Measurements from ENCODE around the gene EME1. TPM values are rescaled to one million over a fixed set of nuclear protein-coding genes. Genes with fewer than 3 reads are reported as not detected.
"Not testable (repeated sequence)": the region's sequence is repeated elsewhere in the genome, so short reads cannot be mapped to it uniquely, and the experiment has no call there.

Gene EME1
- total and polyA plus RNA-seq, 2 donors = 0.29 to 2.7 TPM

DNA sequence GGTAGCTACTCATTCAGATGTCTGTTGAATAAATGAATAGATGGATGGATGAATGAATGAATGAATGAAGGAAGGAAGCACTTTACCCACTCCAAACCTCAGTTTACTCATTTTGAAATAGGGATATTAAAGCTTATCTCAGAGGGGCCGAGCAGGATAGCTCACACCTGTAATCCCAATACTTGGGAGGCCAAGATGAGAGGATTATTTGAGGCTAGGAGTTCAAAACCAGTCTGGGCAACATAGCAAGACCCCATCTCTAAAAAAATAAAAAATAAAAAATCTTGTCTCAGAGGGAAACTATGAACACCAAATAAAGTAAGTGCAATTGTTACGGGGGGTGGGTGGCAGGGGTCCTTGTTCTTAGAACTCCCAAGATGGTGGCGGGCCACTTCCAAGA is 25.6 kb downstream of the EME1 start:
- not testable (repeated sequence) for DNase-seq (ENCODE audit: extremely low spot score); H3K4me3 ChIP-seq (ENCODE audit: low read depth, low read length); H3K4me1 ChIP-seq (ENCODE audit: insufficient read depth); H3K36me3 ChIP-seq (ENCODE audit: insufficient read depth); H3K27ac ChIP-seq (ENCODE audit: low read depth)
- WGBS = 96% methylated on average over 3 of the region's 3 CpGs

DNA sequence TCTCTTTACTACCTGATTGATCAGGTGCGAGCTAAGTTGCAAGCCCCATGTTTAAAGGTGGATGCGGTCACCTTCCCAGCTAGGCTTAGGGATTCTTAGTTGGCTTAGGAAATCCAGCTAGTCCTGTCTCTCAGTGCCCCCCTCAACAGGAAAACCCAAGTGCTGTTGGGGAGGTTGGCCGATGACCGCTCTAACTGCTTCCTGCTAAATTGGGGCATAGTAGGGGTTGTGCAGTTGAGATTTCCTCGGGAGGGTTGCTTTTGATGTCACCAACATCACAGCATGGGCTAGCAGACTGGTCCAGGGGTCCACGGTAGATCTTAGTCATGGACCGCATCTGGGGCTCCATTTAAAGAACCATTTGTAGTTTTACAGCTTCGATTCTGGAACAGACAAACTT is 26.6 kb downstream of the EME1 start:
- H3K4me3 ChIP-seq (ENCODE audit: low read depth, low read length); H3K36me3 ChIP-seq (ENCODE audit: insufficient read depth); H3K4me1 ChIP-seq (ENCODE audit: insufficient read depth); H3K27ac ChIP-seq (ENCODE audit: low read depth); DNase-seq (ENCODE audit: extremely low spot score): not testable (repeated sequence)
- WGBS = 90% methylated on average over 8 of the region's 8 CpGs

DNA sequence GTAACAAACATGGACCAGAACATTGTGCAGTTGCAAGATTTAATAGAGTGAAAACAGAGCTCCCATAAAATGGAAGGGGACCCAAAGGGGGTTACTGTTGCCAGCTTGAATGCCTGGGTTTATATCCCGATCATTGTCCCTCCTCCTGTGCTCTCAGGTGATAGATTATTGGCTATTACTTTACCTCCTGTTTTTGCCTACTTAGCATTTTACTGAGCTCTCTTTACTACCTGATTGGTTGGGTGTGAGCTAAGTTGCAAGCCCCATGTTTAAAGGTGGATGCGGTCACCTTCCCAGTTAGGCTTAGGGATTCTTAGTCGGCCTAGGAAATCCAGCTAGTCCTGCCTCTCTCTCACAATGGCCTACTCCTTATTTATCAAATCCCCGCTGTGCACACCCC is 32.3 kb downstream of the EME1 start:
- 80% methylated on average over 4 of the region's 4 CpGs for WGBS
- not testable (repeated sequence) for H3K4me1 ChIP-seq (ENCODE audit: insufficient read depth); H3K36me3 ChIP-seq (ENCODE audit: insufficient read depth); H3K4me3 ChIP-seq (ENCODE audit: low read depth, low read length); H3K27ac ChIP-seq (ENCODE audit: low read depth); DNase-seq (ENCODE audit: extremely low spot score)

DNA sequence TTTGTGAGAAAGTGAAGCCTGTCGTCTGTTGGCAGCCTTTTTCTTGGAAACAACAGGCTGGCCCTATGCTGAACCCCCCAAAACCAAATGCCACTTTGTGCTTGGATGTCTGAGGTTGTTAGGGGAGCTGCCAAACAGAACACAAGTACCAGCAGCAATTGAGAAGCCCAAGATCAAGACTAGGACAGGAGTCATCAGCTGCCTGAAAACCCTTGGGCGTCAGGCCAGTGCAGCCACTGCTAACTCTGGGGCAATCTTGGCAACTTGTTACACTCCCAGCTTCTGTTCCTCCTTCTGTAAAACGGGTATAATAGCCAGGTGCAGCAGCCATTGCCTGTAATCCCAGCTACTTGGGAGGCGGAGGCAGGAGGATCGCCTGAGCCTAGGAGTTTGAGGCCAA is 33.5 kb downstream of the EME1 start:
- Histone ChIP-seq H3K4me3 (ENCODE audit: low read depth, low read length) (no peak overlapping the region), H3K4me1 (ENCODE audit: insufficient read depth) (no peaks in the 10 kb centered on the region), H3K36me3 (ENCODE audit: insufficient read depth) (no peaks in the 10 kb centered on the region), H3K27ac (ENCODE audit: low read depth) (no peak overlapping the region)
- DNase-seq (ENCODE audit: extremely low spot score) = no peak
- 73% methylated on average over 5 of the region's 5 CpGs for WGBS

DNA sequence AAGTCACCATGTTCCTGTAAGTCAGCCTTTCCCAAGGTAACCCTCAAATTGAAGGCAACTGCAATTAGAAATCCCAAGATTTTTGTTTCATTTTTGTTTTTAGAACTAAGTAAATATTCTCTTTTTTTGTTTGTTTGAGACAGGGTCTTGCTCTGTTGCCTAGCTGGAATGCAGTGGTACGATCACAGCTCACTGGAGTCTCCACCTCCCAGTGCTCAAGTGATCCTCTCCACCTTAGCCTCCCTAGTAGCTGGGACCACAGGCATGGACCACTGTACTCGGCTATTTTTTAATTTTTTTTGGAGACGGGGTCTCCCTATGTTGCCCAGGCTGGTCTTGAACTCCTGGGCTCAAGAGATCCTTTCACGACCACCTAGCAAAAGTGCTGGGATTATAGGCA is 34.9 kb downstream of the EME1 start:
- no peak overlapping the region for H3K4me3 ChIP-seq (ENCODE audit: low read depth, low read length)
- no peaks in the 10 kb centered on the region for H3K4me1 ChIP-seq (ENCODE audit: insufficient read depth)
- no peak overlapping the region for H3K27ac ChIP-seq (ENCODE audit: low read depth)
- no peak for DNase-seq (ENCODE audit: extremely low spot score)
- no peaks in the 10 kb centered on the region for H3K36me3 ChIP-seq (ENCODE audit: insufficient read depth)
- 63% methylated on average over 4 of the region's 4 CpGs for WGBS

DNA sequence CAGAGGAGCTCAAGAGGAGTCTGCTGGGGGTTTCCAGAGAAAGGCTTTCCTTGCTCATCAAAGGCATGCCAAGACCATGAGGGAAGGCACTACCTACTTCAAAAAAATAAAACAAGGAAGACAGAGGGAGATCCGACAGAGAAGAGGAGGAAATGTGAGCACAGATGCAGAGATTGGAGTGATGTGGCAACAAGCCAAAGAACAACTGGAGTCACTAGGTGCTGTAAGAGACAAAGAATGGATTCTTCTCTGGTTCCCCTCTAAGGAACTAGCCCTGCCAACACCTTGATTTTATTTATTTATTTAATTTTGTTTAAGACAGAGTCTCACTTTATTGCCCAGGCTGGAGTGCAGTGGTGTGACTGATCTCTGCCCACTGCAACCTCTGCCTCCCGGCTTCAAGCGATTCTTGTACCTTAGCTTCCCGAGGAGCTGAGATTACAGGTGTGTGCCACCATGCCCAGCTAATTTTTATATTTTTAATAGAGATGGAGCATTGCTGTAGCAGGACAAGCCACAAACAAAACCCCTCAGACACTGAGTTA is 39.2 kb downstream of the EME1 start:
- no peak overlapping the region for H3K4me3 ChIP-seq (ENCODE audit: low read depth, low read length)
- no peak overlapping the region for H3K27ac ChIP-seq (ENCODE audit: low read depth)
- DNase-seq (ENCODE audit: extremely low spot score) = no peak
- no peaks in the 10 kb centered on the region for H3K36me3 ChIP-seq (ENCODE audit: insufficient read depth)
- WGBS = 84% methylated on average over 4 of the region's 4 CpGs
- no peaks in the 10 kb centered on the region for H3K4me1 ChIP-seq (ENCODE audit: insufficient read depth)

DNA sequence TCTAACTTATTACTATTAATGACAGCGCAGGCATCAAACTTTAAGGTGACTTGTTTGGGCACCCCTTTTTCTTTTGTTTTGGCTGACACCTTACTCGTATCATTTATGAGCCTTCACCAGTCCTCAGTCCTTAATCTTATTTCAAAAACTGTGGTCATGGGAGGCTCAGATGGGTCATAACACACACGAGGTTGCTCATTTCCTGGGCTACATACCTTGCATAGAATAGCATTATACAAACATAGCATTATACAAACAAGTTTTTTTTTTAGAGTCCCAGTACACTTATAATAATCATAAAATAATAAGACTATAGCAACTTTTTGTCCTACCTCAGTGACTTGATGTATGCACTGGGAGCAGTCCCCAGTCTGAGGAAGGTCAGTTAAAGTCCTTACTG is 41.8 kb downstream of the EME1 start:
- DNase-seq (ENCODE audit: extremely low spot score) = no peak
- Histone ChIP-seq H3K27ac (ENCODE audit: low read depth) (no peak overlapping the region), H3K36me3 (ENCODE audit: insufficient read depth) (no peaks in the 10 kb centered on the region), H3K4me1 (ENCODE audit: insufficient read depth) (no peaks in the 10 kb centered on the region), H3K4me3 (ENCODE audit: low read depth, low read length) (no peak overlapping the region)
- 61% methylated on average over 3 of the region's 3 CpGs for WGBS

DNA sequence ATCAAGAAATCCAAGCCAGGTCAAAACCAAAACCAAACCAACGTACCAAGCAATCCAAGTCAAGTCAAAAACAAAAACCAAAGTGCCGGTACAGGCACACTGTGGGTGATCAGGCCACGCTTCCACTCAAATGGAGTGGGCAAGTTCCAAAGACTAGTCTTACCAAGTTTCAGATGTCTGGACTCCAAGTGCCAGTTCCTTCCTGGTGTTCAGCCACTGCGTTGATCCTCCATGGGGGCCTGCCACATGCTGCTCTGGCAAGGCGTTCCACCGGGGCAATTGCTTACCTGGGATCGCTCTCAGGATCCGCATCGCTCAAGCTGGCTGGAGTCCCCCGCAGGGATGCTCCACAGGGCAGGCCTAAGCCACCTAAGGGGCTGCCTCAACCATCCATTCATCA is 46.5 kb downstream of the EME1 start:
- H3K4me1 ChIP-seq (ENCODE audit: insufficient read depth); H3K27ac ChIP-seq (ENCODE audit: low read depth); DNase-seq (ENCODE audit: extremely low spot score); H3K4me3 ChIP-seq (ENCODE audit: low read depth, low read length); H3K36me3 ChIP-seq (ENCODE audit: insufficient read depth): not testable (repeated sequence)
- 97% methylated on average over 10 of the region's 10 CpGs for WGBS

DNA sequence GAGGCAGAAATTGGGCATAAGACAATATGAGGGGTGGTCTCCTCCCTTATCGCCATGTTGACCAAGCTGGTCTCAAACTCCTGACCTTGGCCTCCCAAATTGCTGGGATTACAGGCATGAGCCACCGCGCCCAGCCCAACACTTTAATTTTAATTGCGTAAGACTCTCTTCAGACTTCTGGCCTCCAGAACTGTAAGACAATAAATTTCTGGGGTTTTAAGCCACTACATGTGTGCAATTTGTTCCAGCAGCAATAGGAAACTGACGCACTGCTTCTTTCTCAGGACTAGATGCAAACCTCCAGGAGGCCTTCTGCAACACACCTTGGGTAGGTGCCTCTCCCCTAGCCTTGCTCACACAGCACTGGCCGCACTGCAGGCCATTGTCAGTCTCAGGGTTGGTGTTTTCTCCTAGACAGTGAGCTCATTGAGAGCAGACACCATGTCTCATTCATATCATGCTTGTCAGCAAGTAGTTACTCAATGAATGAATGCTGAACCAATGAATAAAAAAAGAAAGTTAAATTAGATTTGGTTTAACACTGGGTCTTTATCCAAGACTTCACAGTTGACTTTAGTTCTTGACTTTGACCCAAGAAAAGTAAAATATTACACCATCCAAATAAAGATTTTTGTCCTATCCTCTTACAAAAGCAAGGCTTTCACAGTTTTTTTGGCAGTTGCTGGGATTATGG is 47.5 kb downstream of the EME1 start:
- no peak for DNase-seq (ENCODE audit: extremely low spot score)
- 93% methylated on average over 6 of the region's 6 CpGs for WGBS
- Histone ChIP-seq H3K36me3 (ENCODE audit: insufficient read depth) (no peaks in the 10 kb centered on the region), H3K27ac (ENCODE audit: low read depth) (no peak overlapping the region), H3K4me1 (ENCODE audit: insufficient read depth) (no peaks in the 10 kb centered on the region), H3K4me3 (ENCODE audit: low read depth, low read length) (no peak overlapping the region)

DNA sequence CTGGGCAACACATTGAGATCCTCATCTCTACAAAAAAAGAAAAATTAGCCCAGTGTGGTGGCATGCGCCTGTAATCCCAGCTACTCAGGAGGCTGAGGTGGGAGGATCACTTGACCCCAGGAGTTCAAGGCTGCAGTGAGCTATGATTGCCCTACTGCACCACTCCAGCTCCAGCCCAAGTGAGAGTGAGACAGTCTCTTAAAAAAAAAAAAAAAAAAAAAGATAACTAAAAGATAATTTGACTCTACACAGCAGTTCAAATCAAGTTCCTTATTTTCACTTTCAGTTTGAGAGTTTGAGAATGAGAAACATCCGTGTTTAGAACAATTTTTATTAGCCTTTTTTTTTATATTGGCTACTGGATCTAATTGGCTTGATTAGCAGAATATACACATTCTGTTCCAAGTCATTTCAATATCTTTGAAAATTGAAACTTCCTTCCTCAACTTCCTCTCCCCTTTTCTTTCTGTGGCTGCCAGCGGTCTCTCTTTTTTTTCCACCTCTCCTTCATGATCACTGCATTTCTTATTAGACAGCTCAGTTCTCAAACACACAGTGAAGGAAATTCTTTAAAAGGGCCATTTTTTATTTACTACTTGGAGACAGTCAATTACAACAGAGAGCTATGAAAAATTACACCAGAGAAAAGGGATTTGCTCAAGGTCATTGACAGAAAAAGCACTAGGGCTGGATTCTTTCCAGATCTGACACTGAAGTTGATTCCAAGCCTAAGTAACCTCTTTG is 48.5 kb downstream of the EME1 start:
- no peak overlapping the region for H3K4me3 ChIP-seq (ENCODE audit: low read depth, low read length)
- 48% methylated on average over 3 of the region's 3 CpGs for WGBS
- H3K27ac ChIP-seq (ENCODE audit: low read depth) = no peak overlapping the region
- no peaks in the 10 kb centered on the region for H3K36me3 ChIP-seq (ENCODE audit: insufficient read depth)
- no peak for DNase-seq (ENCODE audit: extremely low spot score)
- no peaks in the 10 kb centered on the region for H3K4me1 ChIP-seq (ENCODE audit: insufficient read depth)

DNA sequence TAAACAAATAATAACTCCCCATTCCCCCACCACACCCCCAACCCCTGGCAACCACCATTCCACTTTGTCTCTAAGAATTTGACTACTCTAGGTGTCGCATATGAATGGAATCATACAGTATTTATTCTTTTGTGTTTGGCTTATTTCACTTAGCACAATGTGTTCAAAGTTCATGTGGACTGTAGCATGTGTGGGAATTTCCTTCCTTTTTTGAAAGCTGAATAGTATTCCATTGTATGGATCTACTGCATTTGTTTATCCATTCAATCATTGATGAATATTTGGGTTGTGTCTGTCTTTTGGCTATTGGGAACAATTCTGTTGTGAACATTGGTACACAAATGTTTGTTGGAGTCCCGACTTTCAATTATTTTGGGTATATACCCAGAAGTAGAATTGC is 49.7 kb downstream of the EME1 start:
- no peak overlapping the region for H3K27ac ChIP-seq (ENCODE audit: low read depth)
- H3K4me1 ChIP-seq (ENCODE audit: insufficient read depth) = no peaks in the 10 kb centered on the region
- no peak for DNase-seq (ENCODE audit: extremely low spot score)
- 94% methylated on average over 2 of the region's 2 CpGs for WGBS
- H3K4me3 ChIP-seq (ENCODE audit: low read depth, low read length) = no peak overlapping the region
- no peaks in the 10 kb centered on the region for H3K36me3 ChIP-seq (ENCODE audit: insufficient read depth)

DNA sequence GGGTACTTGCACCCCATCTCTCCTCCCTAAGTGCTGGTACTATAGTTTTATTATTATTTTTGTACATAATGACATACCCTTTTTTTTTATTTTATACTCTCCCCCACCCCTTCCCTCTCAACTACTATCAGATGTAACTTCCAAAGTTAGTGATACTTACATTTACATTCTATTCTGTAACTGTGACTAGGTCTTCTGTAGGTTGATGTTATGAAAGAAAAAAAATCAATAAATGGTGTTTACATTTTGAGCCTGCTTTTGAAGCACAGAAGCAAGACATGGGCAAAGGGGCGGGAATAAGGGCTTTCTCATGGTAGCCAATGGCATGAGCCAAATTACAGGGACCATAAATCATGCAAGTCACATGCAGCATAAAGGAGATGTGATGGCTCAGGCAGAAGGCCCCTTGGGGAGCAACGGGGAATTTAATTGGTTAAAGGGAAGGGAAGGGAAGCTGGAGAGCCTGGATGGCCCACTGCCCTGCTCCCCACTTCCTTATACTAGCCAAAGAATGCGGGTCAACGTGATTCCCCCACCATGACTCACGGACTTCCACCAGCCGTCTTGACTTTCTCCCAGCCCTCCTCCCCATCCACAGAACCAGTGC is 50.6 kb downstream of the EME1 start:
- Histone ChIP-seq H3K4me3 (ENCODE audit: low read depth, low read length) (no peak overlapping the region), H3K36me3 (ENCODE audit: insufficient read depth) (no peaks in the 10 kb centered on the region), H3K27ac (ENCODE audit: low read depth) (no peak overlapping the region), H3K4me1 (ENCODE audit: insufficient read depth) (no peaks in the 10 kb centered on the region)
- 47% methylated on average over 6 of the region's 6 CpGs for WGBS
- DNase-seq (ENCODE audit: extremely low spot score) = no peak

DNA sequence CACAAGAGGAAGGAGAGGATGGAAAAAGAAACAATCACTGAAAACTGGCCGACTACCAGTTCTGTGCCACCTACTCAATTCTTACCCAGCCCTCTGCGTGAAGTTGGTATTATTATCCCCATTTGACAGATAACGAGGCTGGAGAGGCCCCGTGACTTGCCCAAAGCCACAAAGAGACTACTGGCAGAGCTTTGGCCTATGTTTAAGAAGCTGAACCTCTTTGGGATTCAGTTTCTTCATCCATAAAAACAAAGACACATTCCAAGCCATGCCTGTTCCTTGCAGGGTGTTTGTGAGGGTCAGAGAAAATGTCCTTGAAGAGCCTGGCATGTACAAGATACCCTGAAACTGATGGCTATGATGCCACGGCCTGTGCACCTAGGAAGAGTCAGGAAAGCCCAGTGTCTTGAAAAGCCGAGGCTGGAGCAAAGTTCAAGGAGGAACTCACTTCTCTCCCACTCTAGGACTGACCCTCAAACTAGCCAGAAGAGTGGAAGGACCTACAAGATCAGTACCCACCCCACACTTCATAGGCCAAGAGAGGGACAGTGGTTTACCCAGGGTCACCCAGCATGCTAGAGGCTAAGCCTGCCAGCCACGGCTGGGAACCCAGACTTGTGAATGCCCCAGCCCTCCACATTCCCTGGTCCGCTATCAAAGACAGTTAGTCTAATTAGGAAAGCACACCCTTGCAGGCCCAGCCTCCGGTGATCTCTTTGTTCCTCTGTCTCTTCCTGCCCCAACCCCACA is 51.4 kb downstream of the EME1 start:
- peak overlapping the region; percentile 18 for H3K27ac ChIP-seq (ENCODE audit: low read depth)
- DNase-seq (ENCODE audit: extremely low spot score) = no peak
- no peaks in the 10 kb centered on the region for H3K36me3 ChIP-seq (ENCODE audit: insufficient read depth)
- H3K4me3 ChIP-seq (ENCODE audit: low read depth, low read length) = no peak overlapping the region
- no peaks in the 10 kb centered on the region for H3K4me1 ChIP-seq (ENCODE audit: insufficient read depth)
- 83% methylated on average over 9 of the region's 9 CpGs for WGBS

Measured in urinary bladder (tissue), 4 donors.